Central memory CD4-positive, alpha-beta T cell (primary cell): ENCODE results near the gene PTGER3.
"Not testable (repeated sequence)": the region's sequence is repeated elsewhere in the genome, so short reads cannot be mapped to it uniquely, and the experiment has no call there.

Source experiments
- DNase-seq: peaks from one replicate; pipeline ENCODE4 v3.0.0; 2022

Gene PTGER3

GRCh38 chr1:71002709-71003475, 44.7 kb downstream of the PTGER3 start:
- no peak for DNase-seq

DNA sequence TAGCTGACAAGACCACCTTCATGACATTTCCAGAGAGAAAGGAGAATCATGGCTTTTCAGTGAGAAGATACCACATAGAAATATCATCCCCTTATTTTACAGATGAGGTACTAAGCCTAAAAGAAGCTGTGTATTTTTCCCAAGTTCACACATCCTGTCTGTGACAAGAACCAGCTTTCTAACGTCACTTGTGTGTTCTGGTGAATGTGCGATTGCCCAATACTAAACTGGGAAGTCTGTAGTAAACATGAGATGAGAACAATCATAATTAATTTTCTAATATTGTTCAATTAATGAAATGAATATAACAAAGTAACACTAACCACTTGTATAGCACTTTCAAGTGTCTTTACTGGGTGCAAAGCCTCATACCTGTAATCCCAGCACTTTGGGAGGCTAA, 46.0 kb downstream of the PTGER3 start:
- DNase-seq, result no peak

GRCh38 chr1:70997793-70998192, 49.8 kb downstream of the PTGER3 start:
- DNase-seq, result no peak

DNA sequence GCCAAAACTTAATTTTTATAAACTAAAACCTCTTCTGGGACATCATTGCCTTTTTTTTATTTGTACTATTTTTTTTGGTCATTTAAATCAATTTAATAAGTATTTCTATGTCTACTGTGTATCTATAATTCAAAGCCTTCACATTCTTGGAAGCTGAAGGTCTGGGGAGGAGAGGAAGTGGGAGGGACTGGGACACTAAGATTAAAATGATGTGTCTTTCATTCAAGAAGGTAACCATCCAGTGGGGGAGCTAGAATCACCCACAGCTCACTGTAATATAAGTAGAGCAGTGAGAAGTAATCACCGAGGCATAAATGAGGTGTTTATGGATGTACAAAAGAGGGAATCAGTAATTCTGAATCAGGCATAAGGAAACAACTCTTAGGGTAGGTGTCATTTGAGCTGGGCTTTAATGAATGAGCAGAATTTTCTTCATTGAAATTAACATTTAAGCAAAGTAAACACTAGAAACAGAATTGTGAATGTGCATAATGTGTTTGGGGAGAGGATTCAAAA, 52.8 kb downstream of the PTGER3 start:
- no peak for DNase-seq

- DNase-seq, result no peak
Measured at GRCh38 chr1:70993798-70994197, 53.8 kb downstream of the PTGER3 start.

GRCh38 chr1:70992521-70992920, 55.1 kb downstream of the PTGER3 start:
- DNase-seq, result no peak

GRCh38 chr1:70990469-70991253, 57.0 kb downstream of the PTGER3 start:
- no peak for DNase-seq

DNA sequence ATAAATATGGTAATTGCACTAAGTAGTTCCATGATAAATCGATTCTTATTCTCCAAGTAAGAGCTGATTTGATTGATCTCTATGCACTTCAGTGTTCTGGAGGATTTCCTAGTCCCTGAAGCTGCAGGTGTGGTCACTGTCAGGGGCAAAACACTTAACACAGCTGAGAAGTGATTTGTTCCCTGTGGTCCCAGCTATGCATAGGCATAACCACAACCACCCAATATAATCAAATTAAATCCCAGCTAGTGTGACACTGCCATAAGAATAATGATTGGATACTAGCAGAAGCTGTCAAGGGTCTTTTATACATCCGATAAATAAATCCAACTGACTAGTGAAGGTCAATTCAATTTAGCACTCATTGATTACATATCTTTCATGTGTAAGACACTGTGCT, 60.1 kb downstream of the PTGER3 start:
- DNase-seq, result no peak

- not testable (repeated sequence) for DNase-seq
Measured at GRCh38 chr1:70985776-70986225, 61.8 kb downstream of the PTGER3 start.

GRCh38 chr1:70985278-70985677, 62.3 kb downstream of the PTGER3 start:
- DNase-seq, result not testable (repeated sequence)

DNA sequence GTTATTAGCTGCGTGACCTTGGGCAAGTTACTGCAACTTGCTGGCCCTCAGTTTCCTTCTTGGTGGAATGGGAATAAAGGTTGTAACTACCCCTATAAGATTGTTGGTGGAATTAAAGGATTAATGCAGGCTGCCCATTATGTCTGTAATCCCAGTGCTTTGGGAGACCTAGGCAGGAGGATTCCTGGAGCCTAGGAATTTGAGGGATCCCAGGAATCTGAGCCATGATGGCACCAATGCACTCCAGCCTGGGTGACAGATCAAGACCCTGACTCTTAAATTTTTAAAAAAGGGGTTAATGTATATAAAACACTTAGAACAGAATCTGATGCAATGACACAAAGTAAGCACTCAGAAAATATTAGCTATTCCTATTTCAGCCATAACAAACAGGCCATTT, 67.3 kb downstream of the PTGER3 start:
- no peak for DNase-seq

DNA sequence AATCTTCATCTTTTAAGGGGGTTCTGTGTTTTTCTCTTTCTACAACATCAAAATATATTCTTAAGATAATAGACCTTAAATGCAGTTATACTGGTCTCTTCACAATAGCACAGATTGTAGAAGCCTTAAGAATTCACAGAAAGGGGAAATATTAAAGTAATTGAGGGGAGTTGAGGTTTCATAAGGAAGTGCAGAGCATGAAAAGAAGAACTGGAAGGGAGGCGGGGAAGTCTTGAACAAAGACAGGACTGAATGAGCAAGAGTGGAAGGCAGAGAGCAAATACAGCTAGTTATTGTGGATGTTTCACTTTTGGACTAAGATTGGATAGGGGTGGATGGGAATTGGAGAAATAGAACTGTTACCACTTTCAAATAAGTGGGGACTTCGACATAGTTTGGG, 67.7 kb downstream of the PTGER3 start:
- DNase-seq, result no peak

- DNase-seq, result no peak
Measured at GRCh38 chr1:70979313-70979712, 68.3 kb downstream of the PTGER3 start.

GRCh38 chr1:70978623-70979022, 69.0 kb downstream of the PTGER3 start:
- DNase-seq, result no peak

DNA sequence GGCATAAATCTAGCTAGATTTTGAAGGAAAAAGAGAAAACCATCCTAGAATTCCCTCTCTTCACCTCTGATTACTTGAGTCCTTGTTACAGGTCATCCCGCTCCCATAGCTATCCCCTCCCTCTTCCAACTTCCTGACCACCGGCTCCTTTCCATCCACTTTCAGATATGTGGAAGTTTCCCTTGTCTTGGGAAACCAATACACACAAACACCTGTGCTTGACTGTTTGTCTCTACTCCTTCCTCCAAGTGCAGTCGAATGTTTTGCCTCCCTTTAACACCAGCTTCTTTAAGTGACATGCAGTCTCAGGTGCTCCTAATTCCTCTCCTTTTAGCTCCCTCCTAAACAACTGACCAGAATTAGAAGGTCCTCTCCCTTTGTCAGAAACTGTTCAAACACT, 70.0 kb downstream of the PTGER3 start:
- DNase-seq, result no peak

DNA sequence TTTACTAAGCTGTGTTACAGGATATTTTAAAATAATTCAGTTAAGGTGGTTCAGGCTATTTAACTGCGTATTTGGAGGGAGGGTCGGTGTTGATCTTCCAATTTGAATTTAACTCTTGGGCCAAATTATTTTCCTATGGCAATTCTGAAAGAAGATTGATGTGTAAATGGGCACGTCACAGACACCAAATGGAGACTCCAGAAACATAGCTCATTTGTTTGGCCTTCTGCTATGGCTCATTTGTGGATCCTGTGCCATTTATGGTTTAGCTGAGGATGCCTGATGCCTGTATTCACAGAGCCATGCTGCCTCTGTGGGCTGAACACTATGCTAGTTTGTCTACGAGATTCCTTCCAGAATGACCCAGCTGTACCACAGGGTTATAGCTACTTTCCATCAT, 70.6 kb downstream of the PTGER3 start:
- DNase-seq, result no peak

DNA sequence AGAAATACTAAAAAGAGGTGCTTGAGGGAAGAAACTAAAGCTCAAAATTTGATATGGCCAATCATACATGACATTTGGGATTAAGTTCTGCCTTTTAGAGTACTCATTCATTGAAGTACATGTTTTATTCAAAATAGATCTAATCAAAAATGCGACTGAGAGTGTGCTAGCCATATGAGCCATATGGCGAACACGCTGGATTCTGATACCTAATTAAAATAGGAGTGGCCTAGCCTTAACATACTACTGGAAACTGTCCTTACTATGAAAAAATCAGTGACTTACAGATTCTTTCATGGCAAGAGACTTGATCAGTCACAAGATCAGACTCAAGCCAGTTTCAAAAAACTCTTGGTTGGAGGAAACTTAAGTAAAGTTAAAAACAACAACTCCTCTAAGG, 73.9 kb downstream of the PTGER3 start:
- no peak for DNase-seq

DNA sequence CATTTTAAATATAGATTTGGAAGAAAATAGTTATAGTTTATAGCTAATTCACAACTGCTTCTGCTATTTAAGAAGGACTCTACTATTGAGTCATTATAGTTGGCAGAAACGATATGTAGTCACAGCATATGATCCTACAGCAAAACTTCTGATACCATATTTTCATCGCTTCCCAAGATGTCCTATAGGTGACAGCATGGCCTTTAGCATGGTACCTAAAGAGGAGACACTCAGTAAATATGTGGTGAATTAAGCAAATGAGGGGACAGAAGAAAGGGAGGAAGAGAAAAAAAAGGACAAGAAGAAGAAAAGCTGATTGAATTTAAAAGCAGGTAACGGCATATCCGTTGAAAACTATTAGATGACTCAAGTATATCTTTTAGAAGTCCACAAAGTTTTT, 77.2 kb downstream of the PTGER3 start:
- DNase-seq, result no peak

GRCh38 chr1:70966018-70966638, 81.5 kb downstream of the PTGER3 start:
- DNase-seq, result no peak

- no peak for DNase-seq
Measured at GRCh38 chr1:70963374-70963773, 84.2 kb downstream of the PTGER3 start.

DNA sequence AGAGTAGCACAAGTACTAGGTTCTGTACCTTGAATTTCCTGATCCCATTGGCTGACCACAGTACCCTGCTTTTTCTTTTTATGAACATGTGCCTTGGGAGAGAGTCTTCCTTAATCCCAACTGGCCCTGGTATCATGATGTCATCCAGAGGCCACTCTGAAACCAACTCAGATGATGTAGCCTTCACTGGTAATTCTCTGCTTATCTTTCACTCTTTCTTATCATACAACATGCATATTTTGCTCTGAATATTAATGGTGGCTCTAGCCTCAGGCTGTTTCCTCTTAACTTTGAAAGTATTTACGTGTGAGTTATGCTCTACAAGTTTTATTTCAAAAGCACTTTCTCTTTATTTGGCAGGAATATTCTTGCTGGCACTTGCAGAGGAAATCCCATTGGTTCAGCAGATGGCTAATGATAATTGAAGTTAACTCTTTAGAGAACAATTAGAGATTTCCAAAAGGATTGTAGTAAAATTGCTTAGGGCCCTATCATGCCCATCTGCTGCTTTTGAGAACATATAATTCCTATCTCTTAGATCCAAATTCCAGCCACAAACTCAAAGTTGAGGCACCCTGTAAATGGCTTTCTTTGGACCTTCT, 86.1 kb downstream of the PTGER3 start:
- DNase-seq, result no peak

GRCh38 chr1:70948396-70949017, 99.1 kb downstream of the PTGER3 start:
- DNase-seq, result no peak

GRCh38 chr1:70947835-70948234, 99.8 kb downstream of the PTGER3 start:
- no peak for DNase-seq
